ENCODE results near the gene NDUFAF2.

DNA sequence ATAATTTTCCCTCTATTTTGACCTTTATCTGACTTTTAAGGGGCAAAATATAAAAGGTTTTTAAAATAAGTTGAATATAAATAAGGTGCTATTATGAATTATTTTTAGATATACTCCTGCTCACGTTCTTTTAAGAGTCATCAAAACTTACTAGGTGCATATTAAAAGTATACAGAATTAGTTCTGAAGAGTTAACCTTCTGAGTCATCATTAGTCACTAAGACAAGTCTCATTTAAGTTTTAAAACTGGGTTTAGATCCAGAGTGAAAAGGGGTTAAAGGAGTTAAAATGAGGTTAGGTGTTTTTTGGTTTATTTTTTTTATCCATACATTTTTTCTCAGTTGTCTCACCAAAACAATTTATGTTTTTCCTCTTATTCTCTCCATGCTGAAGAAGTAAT is 175.5 kb downstream of the NDUFAF2 start:
- TF ChIP-seq, protein P1, sequence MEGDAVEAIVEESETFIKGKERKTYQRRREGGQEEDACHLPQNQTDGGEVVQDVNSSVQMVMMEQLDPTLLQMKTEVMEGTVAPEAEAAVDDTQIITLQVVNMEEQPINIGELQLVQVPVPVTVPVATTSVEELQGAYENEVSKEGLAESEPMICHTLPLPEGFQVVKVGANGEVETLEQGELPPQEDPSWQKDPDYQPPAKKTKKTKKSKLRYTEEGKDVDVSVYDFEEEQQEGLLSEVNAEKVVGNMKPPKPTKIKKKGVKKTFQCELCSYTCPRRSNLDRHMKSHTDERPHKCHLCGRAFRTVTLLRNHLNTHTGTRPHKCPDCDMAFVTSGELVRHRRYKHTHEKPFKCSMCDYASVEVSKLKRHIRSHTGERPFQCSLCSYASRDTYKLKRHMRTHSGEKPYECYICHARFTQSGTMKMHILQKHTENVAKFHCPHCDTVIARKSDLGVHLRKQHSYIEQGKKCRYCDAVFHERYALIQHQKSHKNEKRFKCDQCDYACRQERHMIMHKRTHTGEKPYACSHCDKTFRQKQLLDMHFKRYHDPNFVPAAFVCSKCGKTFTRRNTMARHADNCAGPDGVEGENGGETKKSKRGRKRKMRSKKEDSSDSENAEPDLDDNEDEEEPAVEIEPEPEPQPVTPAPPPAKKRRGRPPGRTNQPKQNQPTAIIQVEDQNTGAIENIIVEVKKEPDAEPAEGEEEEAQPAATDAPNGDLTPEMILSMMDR (IDR thresholded peaks at IDR 0.05; ENCODE audit: low read depth, low read length) = no peak
- no peak for TF ChIP-seq EZH2phosphoT487 (IDR thresholded peaks at IDR 0.05; ENCODE audit: low read depth)
